ENCODE data around the gene MTMR3.

GRCh38 chr22:30014244-30014643 lies 131.3 kb downstream of the MTMR3 start:
- no peak for TF ChIP-seq CTCF (IDR thresholded peaks at IDR 0.05)
- TF ChIP-seq POLR2A (IDR thresholded peaks at IDR 0.05): no peak

All from adrenal gland (tissue), 5 donors.